Measurements from ENCODE around the gene SPOCK2.

DNA sequence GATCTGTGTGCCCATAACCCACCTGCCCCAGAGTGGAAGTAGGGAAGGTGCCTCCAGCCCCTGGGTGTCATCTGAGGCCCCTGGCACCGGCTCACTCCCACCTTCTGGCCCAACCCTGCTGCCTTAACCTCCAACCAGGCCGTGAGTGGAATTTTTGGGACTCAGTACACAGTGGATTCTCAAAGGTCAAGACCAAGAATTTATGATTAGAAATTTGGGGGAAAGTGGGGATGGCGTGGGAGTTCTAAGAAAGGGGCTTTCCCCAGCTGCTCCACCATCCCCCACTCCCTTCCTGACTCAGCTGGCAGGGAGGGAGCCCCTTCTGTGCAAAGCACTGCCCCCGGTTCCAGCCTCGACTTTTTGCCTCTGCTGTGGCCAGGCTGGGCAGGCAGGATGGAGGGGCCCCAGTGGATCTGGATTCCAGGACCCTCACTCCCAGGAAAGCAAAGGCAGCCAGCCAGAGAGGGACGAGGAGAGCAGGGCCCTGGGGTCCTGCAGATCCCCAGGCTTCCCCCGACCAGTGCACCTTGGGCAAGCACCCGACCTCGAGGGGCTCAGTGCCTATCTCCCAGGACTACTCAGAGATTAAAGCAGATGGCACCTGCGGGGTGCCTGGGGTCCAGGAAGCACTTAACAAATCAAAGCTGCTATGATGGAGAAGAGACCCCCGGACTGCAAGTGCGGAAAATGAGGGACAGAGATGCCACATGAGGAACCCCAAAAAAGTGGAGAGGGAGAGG, 12.8 kb downstream of the SPOCK2 start:
- no peak for TF ChIP-seq CTCF (IDR thresholded peaks at IDR 0.05)
- no peak for TF ChIP-seq POLR2AphosphoS5 (IDR thresholded peaks at IDR 0.05)
